ENCODE data around the gene IQCK.

Gene IQCK

GRCh38 chr16:19882186-19882585 lies 164.1 kb downstream of the IQCK start:
- Histone ChIP-seq H3K9me2 (replicated peaks; ENCODE audit: insufficient read depth, low read length) (no peaks in the 10 kb centered on the region), H3K27ac (ENCODE audit: low read depth, low read length) (no peak overlapping the region), H3K9ac (ENCODE audit: low read length) (no peak overlapping the region), H4K20me1 (ENCODE audit: low read depth, low read length) (no peaks in the 10 kb centered on the region), H3K27me3 (ENCODE audit: low read length) (no peaks in the 10 kb centered on the region), H3F3A (ENCODE audit: insufficient read depth) (no peaks in the 10 kb centered on the region), H3K79me2 (ENCODE audit: insufficient read depth, low read length) (no peaks in the 10 kb centered on the region), H3K36me3 (ENCODE audit: low read length) (no peaks in the 10 kb centered on the region), H3K4me2 (ENCODE audit: low read depth, low read length, poor library complexity, severe bottlenecking) (no peak overlapping the region), H3K4me3 (ENCODE audit: insufficient read depth, low read length, poor library complexity, severe bottlenecking) (no peak overlapping the region), H2AFZ (ENCODE audit: low read depth, low read length, severe bottlenecking) (no peak overlapping the region), H3K9me3 (ENCODE audit: insufficient read depth, low read length) (no peaks in the 10 kb centered on the region)
- no peak for TF ChIP-seq CTCF (IDR thresholded peaks at IDR 0.05; ENCODE audit: insufficient read depth, low read length, poor library complexity, severe bottlenecking)
- no peak for TF ChIP-seq EZH2phosphoT487 (conservative IDR thresholded peaks at IDR 0.05; ENCODE audit: low read length)

- Histone ChIP-seq H3K79me2 (ENCODE audit: insufficient read depth, low read length) (no peaks in the 10 kb centered on the region), H4K20me1 (ENCODE audit: low read depth, low read length) (no peaks in the 10 kb centered on the region), H3K9ac (ENCODE audit: low read length) (no peak overlapping the region), H2AFZ (ENCODE audit: low read depth, low read length, severe bottlenecking) (no peak overlapping the region), H3K36me3 (ENCODE audit: low read length) (no peaks in the 10 kb centered on the region), H3K27me3 (ENCODE audit: low read length) (no peaks in the 10 kb centered on the region), H3K4me3 (ENCODE audit: insufficient read depth, low read length, poor library complexity, severe bottlenecking) (no peak overlapping the region), H3K9me2 (replicated peaks; ENCODE audit: insufficient read depth, low read length) (no peaks in the 10 kb centered on the region), H3K9me3 (ENCODE audit: insufficient read depth, low read length) (no peaks in the 10 kb centered on the region), H3K4me2 (ENCODE audit: low read depth, low read length, poor library complexity, severe bottlenecking) (no peak overlapping the region), H3K27ac (ENCODE audit: low read depth, low read length) (no peak overlapping the region), H3F3A (ENCODE audit: insufficient read depth) (no peaks in the 10 kb centered on the region)
- TF ChIP-seq CTCF (IDR thresholded peaks at IDR 0.05; ENCODE audit: insufficient read depth, low read length, poor library complexity, severe bottlenecking) (no peak), EZH2phosphoT487 (conservative IDR thresholded peaks at IDR 0.05; ENCODE audit: low read length) (no peak)
Observed at GRCh38 chr16:19882646-19883045, 164.6 kb downstream of the IQCK start.

GRCh38 chr16:19883296-19883965 lies 165.4 kb downstream of the IQCK start:
- no peaks in the 10 kb centered on the region for H3K27me3 ChIP-seq (ENCODE audit: low read length)
- H3F3A ChIP-seq (ENCODE audit: insufficient read depth) = no peaks in the 10 kb centered on the region
- H2AFZ ChIP-seq (ENCODE audit: low read depth, low read length, severe bottlenecking) = no peak overlapping the region
- no peak overlapping the region for H3K4me3 ChIP-seq (ENCODE audit: insufficient read depth, low read length, poor library complexity, severe bottlenecking)
- H3K27ac ChIP-seq (ENCODE audit: low read depth, low read length) = no peak overlapping the region
- H4K20me1 ChIP-seq (ENCODE audit: low read depth, low read length) = no peaks in the 10 kb centered on the region
- TF ChIP-seq EZH2phosphoT487 (conservative IDR thresholded peaks at IDR 0.05; ENCODE audit: low read length) = no peak
- TF ChIP-seq CTCF (IDR thresholded peaks at IDR 0.05; ENCODE audit: insufficient read depth, low read length, poor library complexity, severe bottlenecking) = no peak
- no peak overlapping the region for H3K4me2 ChIP-seq (ENCODE audit: low read depth, low read length, poor library complexity, severe bottlenecking)
- H3K36me3 ChIP-seq (ENCODE audit: low read length) = no peaks in the 10 kb centered on the region
- H3K9me3 ChIP-seq (ENCODE audit: insufficient read depth, low read length) = no peaks in the 10 kb centered on the region
- H3K9ac ChIP-seq (ENCODE audit: low read length) = no peak overlapping the region
- H3K9me2 ChIP-seq (replicated peaks; ENCODE audit: insufficient read depth, low read length) = no peaks in the 10 kb centered on the region
- no peaks in the 10 kb centered on the region for H3K79me2 ChIP-seq (ENCODE audit: insufficient read depth, low read length)

All from SU-DHL-6 (cell line).